Jurkat, Clone E6-1 (cell line): ENCODE data around the gene POLD1.

Source experiments
- DNase-seq: peaks from one replicate; pipeline ENCODE4 v3.0.0-alpha.2; 2011; ENCODE audit warnings: low read depth, low spot score
- H3K4me3 ChIP-seq: 2 replicates; pipeline ENCODE4 v1.5.1; 2011; ENCODE audit warnings: mild to moderate bottlenecking, low read length, control low read depth, moderate library complexity

The POLD1 gene

GRCh38 chr19:50414864-50415660 is 30.9 kb downstream of the POLD1 start:
- peak; percentile 25 for DNase-seq
- no peak overlapping the region for H3K4me3 ChIP-seq

- DNase-seq = no peak
- H3K4me3 ChIP-seq = no peak overlapping the region
Measured at GRCh38 chr19:50415661-50416033, 31.5 kb downstream of the POLD1 start.

- no peak overlapping the region for H3K4me3 ChIP-seq
- no peak for DNase-seq
Measured at GRCh38 chr19:50416034-50416977, 32.2 kb downstream of the POLD1 start.

- DNase-seq = no peak
- no peak overlapping the region for H3K4me3 ChIP-seq
Measured at GRCh38 chr19:50417111-50418081, 33.2 kb downstream of the POLD1 start.

GRCh38 chr19:50418176-50419021 is 34.3 kb downstream of the POLD1 start, which contains the start of gene SPIB:
SPIB (plus strand) TSS chr19:50418938; CDS start chr19:50418963, 25 bp downstream.
- H3K4me3 ChIP-seq = no peak within 1 kb of the TSS

GRCh38 chr19:50419022-50419579 is 35.0 kb downstream of the POLD1 start:
- H3K4me3 ChIP-seq = no peak overlapping the region

More at GRCh38 chr19:50418176-50419021, 34.3 kb downstream of the POLD1 start, which contains the start of gene SPIB:
- no peak for DNase-seq

GRCh38 chr19:50419580-50420035 is 35.5 kb downstream of the POLD1 start:
- no peak for DNase-seq
- no peak overlapping the region for H3K4me3 ChIP-seq

More at GRCh38 chr19:50419022-50419579, 35.0 kb downstream of the POLD1 start:
- DNase-seq = no peak

- DNase-seq = no peak
- no peak overlapping the region for H3K4me3 ChIP-seq
Measured at GRCh38 chr19:50420127-50420526, 36.0 kb downstream of the POLD1 start.

- DNase-seq = no peak
- no peak overlapping the region for H3K4me3 ChIP-seq
Measured at GRCh38 chr19:50420808-50421207, 36.7 kb downstream of the POLD1 start.

- H3K4me3 ChIP-seq = no peak overlapping the region
- no peak for DNase-seq
Measured at GRCh38 chr19:50422397-50423278, 38.5 kb downstream of the POLD1 start.

GRCh38 chr19:50423279-50424113 is 39.3 kb downstream of the POLD1 start:
- H3K4me3 ChIP-seq = no peak overlapping the region
- no peak for DNase-seq

- DNase-seq = no peak
- H3K4me3 ChIP-seq = no peak overlapping the region
Measured at GRCh38 chr19:50425581-50425980, 41.4 kb downstream of the POLD1 start.

GRCh38 chr19:50427318-50427925 is 43.3 kb downstream of the POLD1 start:
- H3K4me3 ChIP-seq = no peak overlapping the region
- DNase-seq = no peak

- no peak for DNase-seq
- no peak overlapping the region for H3K4me3 ChIP-seq
Measured at GRCh38 chr19:50427997-50428425, 43.9 kb downstream of the POLD1 start.

GRCh38 chr19:50428772-50429463 is 44.8 kb downstream of the POLD1 start:
- DNase-seq = no peak
- H3K4me3 ChIP-seq = no peak overlapping the region
